ENCODE measurements around the gene SMIM14.
"Not testable (repeated sequence)": the region's sequence is repeated elsewhere in the genome, so short reads cannot be mapped to it uniquely, and the experiment has no call there.

The SMIM14 gene

DNA sequence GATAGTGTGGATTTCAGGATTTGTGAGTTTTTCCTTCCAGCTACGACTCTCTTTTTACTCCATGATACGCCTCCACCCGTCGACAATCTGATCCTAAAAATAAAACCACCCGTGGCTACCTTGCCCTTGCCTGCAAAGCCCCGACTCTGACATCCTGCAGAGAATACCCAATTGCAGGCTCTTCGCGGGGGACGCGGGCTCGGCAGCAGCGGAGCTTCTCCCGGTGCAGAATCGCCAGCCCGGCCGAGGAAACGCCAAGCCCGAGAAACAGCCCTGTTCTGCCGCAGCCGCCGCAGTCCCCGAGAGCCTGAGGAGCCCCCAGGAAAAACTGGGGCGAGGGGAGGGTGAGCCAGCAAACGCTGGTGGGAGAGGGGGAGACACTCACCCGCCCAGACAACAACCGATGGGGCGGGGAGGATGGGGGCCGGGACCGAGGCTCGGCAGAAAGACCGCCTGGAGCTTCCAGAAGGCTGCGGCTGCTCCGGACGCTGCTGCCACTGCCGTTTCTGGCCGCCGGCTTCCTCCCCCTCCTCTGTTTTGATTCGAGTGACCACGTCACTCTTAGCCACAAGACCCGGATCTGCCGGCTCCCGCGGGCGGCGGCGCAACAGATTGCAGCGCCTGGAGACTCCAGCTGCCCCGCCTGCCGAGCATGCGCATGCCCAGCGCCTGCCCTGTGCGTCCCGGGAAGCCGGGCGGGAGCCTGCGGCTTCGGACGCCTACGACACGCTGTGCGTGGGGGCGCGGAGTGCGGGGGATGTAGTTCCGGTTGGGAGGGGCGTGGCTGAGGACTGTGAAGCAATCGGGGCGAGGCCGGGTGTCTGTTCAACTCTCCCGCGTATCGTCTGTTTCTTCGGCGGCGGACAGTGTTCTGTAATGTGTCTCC lies at the start of gene SMIM14:
TSS of gene SMIM14 (minus strand) at position 512 of the 886 bp plus-strand sequence. CDS start 33,720 bp downstream, outside the sequence.
- no peak for TF ChIP-seq CTCF (IDR thresholded peaks at IDR 0.05; ENCODE audit: control insufficient read depth, extremely low read depth, insufficient read depth)
- peak; percentile 93 for DNase-seq (ENCODE audit: low read depth)
- H3K4me3 ChIP-seq (ENCODE audit: low read depth, low read length) = peak within 1 kb of the TSS; percentile 74

- no peak for DNase-seq (ENCODE audit: low read depth)
- H3K4me3 ChIP-seq (ENCODE audit: low read depth, low read length) = no peak overlapping the region
- TF ChIP-seq CTCF (IDR thresholded peaks at IDR 0.05; ENCODE audit: control insufficient read depth, extremely low read depth, insufficient read depth) = no peak
Observed at GRCh38 chr4:39687014-39687413, 48.3 kb upstream of the SMIM14 start.

DNA sequence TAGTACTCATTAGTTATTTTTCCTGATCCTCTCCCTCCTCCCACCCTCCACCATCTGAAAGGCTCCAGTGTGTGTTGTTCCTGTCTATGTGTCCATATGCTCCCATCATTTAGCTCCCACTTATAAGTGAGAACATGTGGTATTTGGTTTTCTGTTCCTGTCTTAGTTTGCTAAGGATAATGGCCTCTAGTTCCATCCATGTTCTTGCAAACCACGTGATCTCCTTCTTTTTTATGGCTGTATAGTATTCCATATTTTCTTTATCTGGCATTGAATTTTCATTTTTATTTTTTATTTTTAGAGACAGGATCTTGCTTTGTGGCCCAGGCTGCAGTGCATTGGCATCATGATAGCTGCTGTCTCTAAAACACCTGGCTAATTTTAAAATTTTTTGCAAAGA lies 47.3 kb upstream of the SMIM14 start:
- H3K4me3 ChIP-seq (ENCODE audit: low read depth, low read length) = no peak overlapping the region
- no peak for TF ChIP-seq CTCF (IDR thresholded peaks at IDR 0.05; ENCODE audit: control insufficient read depth, extremely low read depth, insufficient read depth)
- no peak for DNase-seq (ENCODE audit: low read depth)

GRCh38 chr4:39682138-39682537 lies 43.5 kb upstream of the SMIM14 start:
- H3K4me3 ChIP-seq (ENCODE audit: low read depth, low read length) = no peak overlapping the region
- no peak for DNase-seq (ENCODE audit: low read depth)
- TF ChIP-seq CTCF (IDR thresholded peaks at IDR 0.05; ENCODE audit: control insufficient read depth, extremely low read depth, insufficient read depth) = no peak

GRCh38 chr4:39681003-39681402 lies 42.3 kb upstream of the SMIM14 start:
- H3K4me3 ChIP-seq (ENCODE audit: low read depth, low read length); DNase-seq (ENCODE audit: low read depth): not testable (repeated sequence)

DNA sequence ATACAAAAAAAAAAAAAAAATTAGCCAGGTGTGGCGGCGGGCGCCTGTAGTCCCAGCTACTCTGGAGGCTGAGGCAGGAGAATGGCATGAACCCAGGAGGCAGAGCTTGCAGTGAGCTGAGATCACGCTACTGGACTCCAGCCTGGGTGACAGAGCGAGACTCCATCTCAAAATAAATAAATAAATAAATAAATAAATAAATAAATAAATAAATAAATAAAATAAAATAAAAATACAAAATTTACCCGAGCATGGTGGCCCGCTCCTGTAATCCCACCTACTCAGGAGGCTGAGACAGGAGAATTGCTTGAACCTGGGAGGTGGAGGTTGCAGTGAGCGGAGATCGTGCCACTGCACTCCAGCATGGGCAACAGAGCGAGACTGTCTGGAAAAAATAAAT lies 37.0 kb upstream of the SMIM14 start:
- DNase-seq (ENCODE audit: low read depth) = not testable (repeated sequence)

DNA sequence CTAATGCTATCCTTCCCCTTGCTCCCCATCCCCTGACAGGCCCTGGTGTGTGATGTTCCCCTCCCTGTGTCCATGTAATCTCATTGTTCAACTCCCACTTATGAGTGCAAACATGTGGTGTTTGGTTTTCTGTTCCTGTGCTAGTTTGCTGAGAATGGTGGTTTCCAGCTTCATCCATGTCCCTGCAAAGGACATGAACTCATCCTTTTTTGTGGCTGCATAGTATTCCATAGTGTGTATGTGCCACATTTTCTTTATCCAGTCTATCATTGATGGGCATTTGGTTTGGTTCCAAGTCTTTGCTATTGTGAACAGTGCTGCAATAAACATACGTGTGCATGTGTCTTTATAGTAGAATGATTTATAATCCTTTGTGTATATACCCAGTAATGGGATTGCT lies 31.6 kb upstream of the SMIM14 start:
- not testable (repeated sequence) for H3K4me3 ChIP-seq (ENCODE audit: low read depth, low read length); DNase-seq (ENCODE audit: low read depth)

More for the DNA sequence above, 37.0 kb upstream of the SMIM14 start:
- not testable (repeated sequence) for H3K4me3 ChIP-seq (ENCODE audit: low read depth, low read length)

- DNase-seq (ENCODE audit: low read depth) = no peak
- no peak for TF ChIP-seq CTCF (IDR thresholded peaks at IDR 0.05; ENCODE audit: control insufficient read depth, extremely low read depth, insufficient read depth)
- no peak overlapping the region for H3K4me3 ChIP-seq (ENCODE audit: low read depth, low read length)
Observed at GRCh38 chr4:39668887-39669286, 30.2 kb upstream of the SMIM14 start.

All from LNCaP clone FGC (cell line).